Hepatocyte (in vitro differentiated cells): Measurements from ENCODE around the gene EYS. TPM values are rescaled to one million over a fixed set of nuclear protein-coding genes. Genes with fewer than 3 reads are reported as not detected.
A peak's percentile ranks its signal among the peaks of the same experiment; 100 is the strongest.

Source experiments
- DNase-seq: peaks from one replicate; pipeline ENCODE4 v3.0.0-alpha.2; 2016; ENCODE audit warnings: low spot score
- H2AFZ ChIP-seq: fragments of 200-600 bp; sonication (generic); 2 replicates; pipeline ENCODE4 v1.6.0; 2016; ENCODE audit warnings: antibody characterized with exemption, mild to moderate bottlenecking
- H3K27ac ChIP-seq: fragments of 200-600 bp; sonication (generic); 2 replicates; pipeline ENCODE4 v1.5.1; 2016; ENCODE audit warnings: mild to moderate bottlenecking
- H3K27me3 ChIP-seq: fragments of 200-600 bp; sonication (generic); 2 replicates; pipeline ENCODE4 v1.6.1; 2016
- H3K36me3 ChIP-seq: fragments of 200-600 bp; sonication (generic); replicated peaks from 2 replicates; pipeline ENCODE4 v1.5.1; 2016; ENCODE audit warnings: low read depth; ENCODE audit not compliant: insufficient read depth
- H3K4me1 ChIP-seq: fragments of 200-600 bp; sonication (generic); 2 replicates; pipeline ENCODE4 v1.5.1; 2016; ENCODE audit warnings: mild to moderate bottlenecking, moderate library complexity; ENCODE audit not compliant: insufficient read depth
- H3K4me2 ChIP-seq: fragments of 200-600 bp; sonication (generic); 2 replicates; pipeline ENCODE4 v1.6.0; 2016
- H3K4me3 ChIP-seq: fragments of 200-600 bp; sonication (generic); 2 replicates; pipeline ENCODE4 v1.5.1; 2016; ENCODE audit warnings: mild to moderate bottlenecking
- H3K79me2 ChIP-seq: fragments of 200-600 bp; sonication (generic); 2 replicates; pipeline ENCODE4 v1.6.0; 2017; ENCODE audit warnings: mild to moderate bottlenecking
- H3K9me2 ChIP-seq: fragments of 200-600 bp; sonication (generic); replicated peaks from 2 replicates; pipeline ENCODE4 v1.6.0; 2017; ENCODE audit warnings: mild to moderate bottlenecking; ENCODE audit not compliant: insufficient read depth
- H3K9me3 ChIP-seq: fragments of 200-600 bp; sonication (generic); 2 replicates; pipeline ENCODE4 v1.5.1; 2016; ENCODE audit warnings: low read depth, mild to moderate bottlenecking
- H4K20me1 ChIP-seq: fragments of 200-600 bp; sonication (generic); 2 replicates; pipeline ENCODE4 v1.6.0; 2016; ENCODE audit warnings: mild to moderate bottlenecking; ENCODE audit not compliant: insufficient read depth, poor library complexity, severe bottlenecking
- CTCF ChIP-seq: fragments of 200-600 bp; sonication (generic); IDR thresholded peaks from 2 replicates; pipeline ENCODE4 v1.5.1; 2016; ENCODE audit warnings: antibody characterized with exemption, mild to moderate bottlenecking; ENCODE audit not compliant: poor library complexity
- EZH2 ChIP-seq: fragments of 200-600 bp; sonication (generic); IDR thresholded peaks from 2 replicates; pipeline ENCODE4 v1.6.1; 2016; ENCODE audit warnings: antibody characterized with exemption, mild to moderate bottlenecking, borderline replicate concordance
- EZH2phosphoT487 ChIP-seq: fragments of 200-600 bp; sonication (generic); IDR thresholded peaks from one replicate; pipeline ENCODE4 v1.6.1; 2018; ENCODE audit warnings: antibody characterized with exemption, mild to moderate bottlenecking, low read depth, moderate library complexity; ENCODE audit not compliant: unreplicated experiment, severe bottlenecking
- WGBS: methylation state at CpG from one replicate; pipeline ENCODE4 v1.1.6; 2016; ENCODE audit warnings: low lambda C conversion rate; ENCODE audit errors: missing lambda C conversion rate; 5-methylcytosine and 5-hydroxymethylcytosine counted together
- polyA plus RNA-seq: library from polyadenylated mRNA; unstranded; fragments of >200 nt; fragmentation: Nextera tagmentation; extraction: Ambion mirVana; gene quantifications from 2 replicates; pipeline ENCODE4 v1.2.1, GENCODE V29; 2016
- total RNA-seq: library from RNA; depleted of rRNA; stranded (reverse); fragments of >200 nt; gene quantifications from 2 replicates; pipeline ENCODE4 v1.2.3, GENCODE V29; 2014

Gene EYS
- total and polyA plus RNA-seq, 2 experiments from 2014 or later = 0.57 to 0.68 TPM

DNA sequence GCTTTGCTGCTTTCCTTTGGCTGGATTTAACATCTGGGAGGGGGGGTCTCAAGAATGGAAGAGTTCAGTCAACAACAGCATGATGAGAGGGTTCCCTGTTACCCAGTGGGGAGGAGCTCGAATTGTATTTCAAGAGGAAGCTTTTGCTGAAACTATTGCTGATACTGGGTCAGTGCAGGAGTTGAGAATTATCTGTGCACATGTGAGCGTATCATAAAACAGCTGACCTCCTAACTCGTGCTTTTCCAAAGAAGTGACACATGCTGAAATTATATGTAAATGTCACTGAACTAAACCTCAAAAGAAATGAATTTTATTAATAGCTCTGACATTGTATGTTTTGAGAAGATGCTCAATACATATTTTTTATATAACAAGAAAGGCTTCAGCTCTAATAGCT lies 1975.1 kb downstream of the EYS start:
- Histone ChIP-seq H3K36me3 (no peaks in the 10 kb centered on the region), H3K4me2 (no peak overlapping the region), H3K9me2 (no peaks in the 10 kb centered on the region), H3K27me3 (no peaks in the 10 kb centered on the region), H3K79me2 (no peaks in the 10 kb centered on the region), H3K4me3 (no peak overlapping the region), H2AFZ (no peak overlapping the region), H3K9me3 (no peaks in the 10 kb centered on the region), H4K20me1 (no peaks in the 10 kb centered on the region), H3K4me1 (no peaks in the 10 kb centered on the region), H3K27ac (no peak overlapping the region)
- no peak for DNase-seq
- 94% methylated on average over 3 of the region's 3 CpGs for WGBS
- TF ChIP-seq EZH2phosphoT487 (no peak), EZH2 (no peak), CTCF (no peak)

DNA sequence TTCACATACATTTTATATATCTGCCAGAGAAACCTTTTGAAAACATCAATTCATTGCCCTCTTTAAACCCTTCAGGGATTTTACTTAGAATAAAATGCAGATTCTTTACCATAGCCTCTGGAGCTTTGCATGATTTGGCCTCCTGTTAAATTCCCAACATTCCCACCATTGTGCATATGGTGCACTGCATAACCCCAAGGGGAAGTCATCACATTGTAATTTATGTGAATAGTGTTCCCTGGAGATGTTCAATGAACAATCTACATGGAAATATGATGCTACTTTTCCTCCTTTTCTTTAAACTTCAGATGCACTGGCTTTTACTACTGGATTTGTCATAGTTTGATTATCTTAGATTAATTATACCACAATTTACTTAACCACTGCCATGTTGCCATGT lies 1976.7 kb downstream of the EYS start:
- Histone ChIP-seq H3K9me2 (no peaks in the 10 kb centered on the region), H3K27me3 (no peaks in the 10 kb centered on the region), H4K20me1 (no peaks in the 10 kb centered on the region), H3K4me2 (no peak overlapping the region), H3K9me3 (no peaks in the 10 kb centered on the region), H3K4me3 (no peak overlapping the region), H3K4me1 (no peaks in the 10 kb centered on the region), H2AFZ (no peak overlapping the region), H3K79me2 (no peaks in the 10 kb centered on the region), H3K36me3 (no peaks in the 10 kb centered on the region), H3K27ac (no peak overlapping the region)
- DNase-seq = no peak
- TF ChIP-seq EZH2phosphoT487 (no peak), EZH2 (no peak), CTCF (no peak)

DNA sequence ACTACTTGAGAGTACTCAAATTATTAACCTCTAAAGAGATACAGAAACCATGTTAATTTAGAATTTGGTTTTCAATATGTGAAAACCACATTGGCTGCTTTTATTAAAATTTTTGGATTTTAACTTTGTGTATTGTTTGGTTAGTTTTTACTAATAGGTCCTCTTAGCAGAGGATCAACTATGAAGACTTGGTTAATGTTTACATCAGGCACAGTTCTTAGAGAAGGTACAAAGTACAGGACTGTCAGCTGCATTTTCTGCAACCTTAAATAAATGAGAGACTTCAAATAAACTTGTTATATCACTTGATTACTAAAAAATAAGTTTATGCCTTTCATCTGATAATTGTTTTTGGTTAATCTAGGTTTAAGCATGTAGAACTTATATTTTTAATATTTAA lies 1982.3 kb downstream of the EYS start:
- peak; percentile 11 for DNase-seq
- Histone ChIP-seq H3K27ac (no peak overlapping the region), H3K9me3 (no peaks in the 10 kb centered on the region), H2AFZ (no peak overlapping the region), H3K79me2 (no peaks in the 10 kb centered on the region), H3K4me1 (no peaks in the 10 kb centered on the region), H3K36me3 (no peaks in the 10 kb centered on the region), H3K9me2 (no peaks in the 10 kb centered on the region), H3K4me3 (no peak overlapping the region), H4K20me1 (no peaks in the 10 kb centered on the region), H3K27me3 (no peaks in the 10 kb centered on the region), H3K4me2 (peak overlapping the region; percentile 20)
- TF ChIP-seq EZH2phosphoT487 (no peak), EZH2 (no peak), CTCF (no peak)

DNA sequence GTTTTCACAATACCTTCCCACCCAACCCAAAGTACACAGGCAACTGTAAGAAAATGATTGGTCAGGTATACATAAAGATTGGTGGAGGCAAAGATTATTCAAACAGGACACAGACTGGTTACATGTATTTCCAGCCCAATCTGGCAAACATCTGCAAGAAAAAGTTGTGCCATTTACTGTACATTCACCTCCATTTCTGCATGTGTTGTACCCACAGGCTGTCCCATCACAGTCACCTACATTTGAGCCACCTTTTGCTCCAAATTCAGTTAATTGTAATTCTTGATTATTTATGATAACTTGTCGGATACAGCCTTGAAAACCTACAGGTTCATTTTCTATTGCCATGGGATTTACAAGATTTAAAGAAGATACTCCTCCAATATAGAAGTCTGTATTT lies 1985.8 kb downstream of the EYS start:
- Histone ChIP-seq H2AFZ (no peak overlapping the region), H3K4me1 (no peaks in the 10 kb centered on the region), H3K4me2 (no peak overlapping the region), H3K27ac (no peak overlapping the region), H3K79me2 (no peaks in the 10 kb centered on the region), H3K4me3 (no peak overlapping the region), H3K36me3 (no peaks in the 10 kb centered on the region), H4K20me1 (no peaks in the 10 kb centered on the region), H3K27me3 (no peaks in the 10 kb centered on the region), H3K9me3 (no peaks in the 10 kb centered on the region), H3K9me2 (no peaks in the 10 kb centered on the region)
- no peak for DNase-seq
- 100% methylated on average over 1 of the region's 1 CpG for WGBS
- TF ChIP-seq CTCF = no peak
- no peak for TF ChIP-seq EZH2phosphoT487
- no peak for TF ChIP-seq EZH2
